Astrocyte (in vitro differentiated cells and primary cell): ENCODE data around the gene ELK3. TPM values are rescaled to one million over a fixed set of nuclear protein-coding genes. Genes with fewer than 3 reads are reported as not detected.

Source experiments
- DNase-seq: peaks from one replicate; pipeline ENCODE4 v3.0.0-alpha.2; 2010; ENCODE audit warnings: low read depth
- FAIRE-seq: peaks from 2 replicates; lab custom pipeline; 2011; peaks lifted over from hg19 to GRCh38; lab: Jason Lieb, UNC
- H2AFZ ChIP-seq: 2 replicates; pipeline ENCODE4 v1.6.0; 2012; ENCODE audit warnings: low read depth, low read length, inconsistent platforms
- H3K27ac ChIP-seq: 2 replicates; pipeline ENCODE4 v1.5.1; 2011; ENCODE audit warnings: low read depth, low read length, inconsistent platforms
- H3K27me3 ChIP-seq: 2 replicates; pipeline ENCODE4 v1.6.0; 2011; ENCODE audit warnings: low read length, inconsistent platforms; ENCODE audit not compliant: insufficient read depth
- H3K36me3 ChIP-seq: 2 replicates; pipeline ENCODE4 v1.5.1; 2011; ENCODE audit warnings: low read length, inconsistent platforms; ENCODE audit not compliant: insufficient read depth
- H3K4me1 ChIP-seq: 2 replicates; pipeline ENCODE4 v1.5.1; 2011; ENCODE audit warnings: low read length, inconsistent platforms; ENCODE audit not compliant: insufficient read depth
- H3K4me2 ChIP-seq: 2 replicates; pipeline ENCODE4 v1.6.0; 2012; ENCODE audit warnings: low read length, inconsistent platforms
- H3K4me3 ChIP-seq: 2 replicates; pipeline ENCODE4 v1.5.1; 2011; ENCODE audit warnings: low read depth, mild to moderate bottlenecking, low read length, inconsistent platforms; ENCODE audit not compliant: insufficient read depth
- H3K79me2 ChIP-seq: 2 replicates; pipeline ENCODE4 v1.6.0; 2012; ENCODE audit warnings: mild to moderate bottlenecking, low read length, inconsistent platforms; ENCODE audit not compliant: insufficient read depth
- H3K9ac ChIP-seq: 2 replicates; pipeline ENCODE4 v1.6.0; 2012; ENCODE audit warnings: mild to moderate bottlenecking, low read length, inconsistent platforms
- H3K9me3 ChIP-seq: 2 replicates; pipeline ENCODE4 v1.5.1; 2012; ENCODE audit warnings: low read depth, mild to moderate bottlenecking, low read length, inconsistent platforms; ENCODE audit not compliant: insufficient read depth
- H4K20me1 ChIP-seq: 2 replicates; pipeline ENCODE4 v1.6.0; 2012; ENCODE audit warnings: low read length, inconsistent platforms; ENCODE audit not compliant: insufficient read depth
- H3K27ac Mint-ChIP-seq: one replicate; pipeline ENCODE4 v1.8.0; 2021; ENCODE audit warnings: mild to moderate bottlenecking, mixed read lengths; ENCODE audit not compliant: unreplicated experiment
- H3K27me3 Mint-ChIP-seq: one replicate; pipeline ENCODE4 v1.8.0; 2021; ENCODE audit warnings: low read depth, mixed read lengths; ENCODE audit not compliant: unreplicated experiment
- H3K36me3 Mint-ChIP-seq: one replicate; pipeline ENCODE4 v1.8.0; 2021; ENCODE audit warnings: low read depth, mixed read lengths; ENCODE audit not compliant: unreplicated experiment
- H3K4me1 Mint-ChIP-seq: one replicate; pipeline ENCODE4 v1.8.0; 2021; ENCODE audit warnings: low read depth, mixed read lengths; ENCODE audit not compliant: unreplicated experiment
- H3K4me3 Mint-ChIP-seq: one replicate; pipeline ENCODE4 v1.8.0; 2021; ENCODE audit warnings: mild to moderate bottlenecking, moderate library complexity, mixed read lengths; ENCODE audit not compliant: unreplicated experiment
- H3K9me3 Mint-ChIP-seq: one replicate; pipeline ENCODE4 v1.8.0; 2021; ENCODE audit warnings: mild to moderate bottlenecking, mixed read lengths; ENCODE audit not compliant: unreplicated experiment
- CTCF ChIP-seq: IDR thresholded peaks from 2 replicates; pipeline ENCODE4 v1.5.1; 2011; ENCODE audit warnings: low read depth, mild to moderate bottlenecking, inconsistent platforms, low read length, moderate library complexity; ENCODE audit not compliant: insufficient read depth
- EZH2 ChIP-seq: IDR thresholded peaks from 2 replicates; pipeline ENCODE4 v1.6.1; 2012; ENCODE audit warnings: mild to moderate bottlenecking, low read length, inconsistent platforms; ENCODE audit not compliant: insufficient read depth
- total RNA-seq: library from RNA; stranded (reverse); gene quantifications from 2 replicates; pipeline ENCODE4 v1.2.1, GENCODE V29; 2021

The ELK3 gene
- total RNA-seq, 1 donor from 2014 or later, result 62.7 TPM

DNA sequence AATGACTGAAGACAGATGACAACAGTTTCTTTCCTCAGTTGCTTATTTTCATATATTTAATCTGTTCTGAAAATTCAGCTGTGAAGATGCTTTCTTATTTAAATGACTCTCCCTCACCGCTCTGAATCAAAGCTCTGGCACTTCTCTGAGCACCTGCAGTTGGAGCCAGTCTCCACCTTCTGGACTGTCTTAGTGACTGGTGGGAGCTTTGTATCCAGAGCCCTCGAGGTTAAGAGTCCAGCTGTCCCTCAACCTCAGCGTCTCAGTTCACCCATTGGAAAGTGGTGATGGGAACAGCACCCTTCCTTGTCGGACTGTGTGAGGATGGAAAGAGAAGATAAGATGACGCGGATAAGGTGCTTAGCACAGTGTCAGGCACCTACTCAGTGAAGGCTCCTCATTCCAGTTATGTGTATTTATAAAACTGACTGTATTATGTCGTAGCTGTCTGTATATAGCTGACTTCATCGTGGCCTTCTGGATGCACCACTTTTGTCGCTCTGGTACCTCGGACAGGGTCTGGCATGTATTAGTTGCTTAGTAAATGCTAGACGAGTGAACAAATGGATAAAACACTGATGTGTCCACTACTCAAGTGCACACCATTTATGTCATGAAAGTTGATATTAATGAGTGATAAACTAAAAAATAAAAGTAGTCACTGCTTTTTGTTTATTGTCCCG lies 34.5 kb downstream of the ELK3 start:
- Histone ChIP-seq H3K27ac (peak overlapping the region; percentile 17), H2AFZ (no peak overlapping the region), H3K4me1 (peaks cover 25% of the 10 kb centered on the region), H3K4me2 (no peak overlapping the region), H3K9me3 (no peaks in the 10 kb centered on the region), H3K9ac (no peak overlapping the region), H4K20me1 (peaks cover 89% of the 10 kb centered on the region), H3K4me3 (no peak overlapping the region), H3K79me2 (peaks cover 95% of the 10 kb centered on the region), H3K36me3 (peaks cover 39% of the 10 kb centered on the region), H3K27me3 (no peaks in the 10 kb centered on the region)
- DNase-seq, result no peak
- peak; percentile 13 for FAIRE-seq
- Mint-ChIP-seq H3K36me3 (peaks cover 18% of the 10 kb centered on the region), H3K4me3 (no peak overlapping the region), H3K9me3 (no peaks in the 10 kb centered on the region), H3K27me3 (no peaks in the 10 kb centered on the region), H3K4me1 (peaks cover 20% of the 10 kb centered on the region), H3K27ac (no peak overlapping the region)
- TF ChIP-seq EZH2 (no peak), CTCF (no peak)

- FAIRE-seq, result no peak
- Mint-ChIP-seq H3K4me3 (no peak overlapping the region), H3K4me1 (peaks cover 10% of the 10 kb centered on the region), H3K27ac (no peak overlapping the region), H3K27me3 (no peaks in the 10 kb centered on the region), H3K36me3 (peaks cover 18% of the 10 kb centered on the region), H3K9me3 (no peaks in the 10 kb centered on the region)
- Histone ChIP-seq H3K27me3 (no peaks in the 10 kb centered on the region), H4K20me1 (peaks cover 89% of the 10 kb centered on the region), H3K79me2 (peaks cover 94% of the 10 kb centered on the region), H3K4me1 (peaks cover 25% of the 10 kb centered on the region), H3K4me3 (no peak overlapping the region), H3K9ac (no peak overlapping the region), H3K9me3 (no peaks in the 10 kb centered on the region), H2AFZ (no peak overlapping the region), H3K36me3 (peaks cover 22% of the 10 kb centered on the region), H3K27ac (no peak overlapping the region), H3K4me2 (no peak overlapping the region)
- no peak for DNase-seq
- TF ChIP-seq EZH2 (no peak), CTCF (no peak)
Observed at GRCh38 chr12:96230646-96231045, 36.5 kb downstream of the ELK3 start.

DNA sequence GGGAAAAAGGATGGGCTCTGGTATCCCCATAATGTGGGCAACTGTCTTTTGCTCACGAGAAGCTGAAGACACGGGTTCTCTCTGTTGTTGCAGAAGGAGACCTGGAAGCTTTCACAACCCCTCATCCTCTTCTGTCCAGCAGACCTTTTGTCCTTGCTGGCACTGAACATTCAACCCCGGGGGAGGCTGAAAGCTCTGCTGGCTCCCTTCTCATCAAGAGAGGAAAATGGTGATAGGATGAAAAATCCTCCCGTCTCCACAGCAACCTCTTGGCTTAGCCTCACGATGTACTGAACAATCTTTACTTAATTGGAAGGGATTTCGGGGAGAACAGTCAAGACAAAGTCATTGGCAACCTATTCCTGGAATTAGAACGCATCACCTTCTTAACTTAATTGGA lies 39.0 kb downstream of the ELK3 start:
- H3K4me1 Mint-ChIP-seq, result peaks cover 32% of the 10 kb centered on the region
- no peak overlapping the region for H3K27ac Mint-ChIP-seq

More for the DNA sequence above, 39.0 kb downstream of the ELK3 start:
- H4K20me1 ChIP-seq, result peaks cover 90% of the 10 kb centered on the region
- H3K27ac ChIP-seq, result peak overlapping the region; percentile 72
- no peak overlapping the region for H3K4me2 ChIP-seq
- H2AFZ ChIP-seq, result no peak overlapping the region
- H3K9ac ChIP-seq, result no peak overlapping the region
- H3K4me1 ChIP-seq, result peaks cover 48% of the 10 kb centered on the region
- H3K4me3 Mint-ChIP-seq, result no peak overlapping the region
- no peak for FAIRE-seq
- H3K79me2 ChIP-seq, result peaks cover 88% of the 10 kb centered on the region
- no peaks in the 10 kb centered on the region for H3K9me3 ChIP-seq
- H3K4me3 ChIP-seq, result no peak overlapping the region
- TF ChIP-seq EZH2, result no peak
- no peaks in the 10 kb centered on the region for H3K27me3 ChIP-seq
- H3K36me3 ChIP-seq, result peaks cover 6% of the 10 kb centered on the region
- peaks cover 15% of the 10 kb centered on the region for H3K36me3 Mint-ChIP-seq
- DNase-seq, result no peak
- no peaks in the 10 kb centered on the region for H3K9me3 Mint-ChIP-seq
- no peaks in the 10 kb centered on the region for H3K27me3 Mint-ChIP-seq
